ENCODE measurements around the gene SARDH.

Gene SARDH

DNA sequence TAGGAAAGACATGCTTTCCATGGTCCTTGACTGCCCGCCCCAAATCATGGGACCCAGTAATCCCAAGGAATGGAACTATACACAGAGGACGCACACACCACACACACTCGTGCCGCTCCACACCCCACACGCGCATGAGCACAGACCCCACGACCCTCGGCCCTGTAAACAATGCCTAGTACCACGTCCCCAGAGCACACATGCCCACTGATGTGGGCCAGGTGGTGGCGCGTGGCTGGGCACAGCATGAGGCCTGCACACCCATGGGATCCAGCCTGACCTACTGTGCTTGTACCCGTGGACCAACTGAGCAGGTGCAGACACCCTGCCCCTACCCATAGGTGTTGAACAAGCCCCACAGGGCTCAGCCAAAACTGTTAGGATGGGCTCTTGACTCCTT lies 101.2 kb downstream of the SARDH start:
- no peak for DNase-seq (ENCODE audit: low read depth in 2 of 2)
- TF ChIP-seq, protein P1, sequence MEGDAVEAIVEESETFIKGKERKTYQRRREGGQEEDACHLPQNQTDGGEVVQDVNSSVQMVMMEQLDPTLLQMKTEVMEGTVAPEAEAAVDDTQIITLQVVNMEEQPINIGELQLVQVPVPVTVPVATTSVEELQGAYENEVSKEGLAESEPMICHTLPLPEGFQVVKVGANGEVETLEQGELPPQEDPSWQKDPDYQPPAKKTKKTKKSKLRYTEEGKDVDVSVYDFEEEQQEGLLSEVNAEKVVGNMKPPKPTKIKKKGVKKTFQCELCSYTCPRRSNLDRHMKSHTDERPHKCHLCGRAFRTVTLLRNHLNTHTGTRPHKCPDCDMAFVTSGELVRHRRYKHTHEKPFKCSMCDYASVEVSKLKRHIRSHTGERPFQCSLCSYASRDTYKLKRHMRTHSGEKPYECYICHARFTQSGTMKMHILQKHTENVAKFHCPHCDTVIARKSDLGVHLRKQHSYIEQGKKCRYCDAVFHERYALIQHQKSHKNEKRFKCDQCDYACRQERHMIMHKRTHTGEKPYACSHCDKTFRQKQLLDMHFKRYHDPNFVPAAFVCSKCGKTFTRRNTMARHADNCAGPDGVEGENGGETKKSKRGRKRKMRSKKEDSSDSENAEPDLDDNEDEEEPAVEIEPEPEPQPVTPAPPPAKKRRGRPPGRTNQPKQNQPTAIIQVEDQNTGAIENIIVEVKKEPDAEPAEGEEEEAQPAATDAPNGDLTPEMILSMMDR (IDR thresholded peaks at IDR 0.05; ENCODE audit: low read depth, low read length), result no peak
- no peak overlapping the region for H3K4me3 ChIP-seq (replicated peaks in 1 of 2; ENCODE audit: low read depth in 2 of 2, low read length in 2 of 2)

DNA sequence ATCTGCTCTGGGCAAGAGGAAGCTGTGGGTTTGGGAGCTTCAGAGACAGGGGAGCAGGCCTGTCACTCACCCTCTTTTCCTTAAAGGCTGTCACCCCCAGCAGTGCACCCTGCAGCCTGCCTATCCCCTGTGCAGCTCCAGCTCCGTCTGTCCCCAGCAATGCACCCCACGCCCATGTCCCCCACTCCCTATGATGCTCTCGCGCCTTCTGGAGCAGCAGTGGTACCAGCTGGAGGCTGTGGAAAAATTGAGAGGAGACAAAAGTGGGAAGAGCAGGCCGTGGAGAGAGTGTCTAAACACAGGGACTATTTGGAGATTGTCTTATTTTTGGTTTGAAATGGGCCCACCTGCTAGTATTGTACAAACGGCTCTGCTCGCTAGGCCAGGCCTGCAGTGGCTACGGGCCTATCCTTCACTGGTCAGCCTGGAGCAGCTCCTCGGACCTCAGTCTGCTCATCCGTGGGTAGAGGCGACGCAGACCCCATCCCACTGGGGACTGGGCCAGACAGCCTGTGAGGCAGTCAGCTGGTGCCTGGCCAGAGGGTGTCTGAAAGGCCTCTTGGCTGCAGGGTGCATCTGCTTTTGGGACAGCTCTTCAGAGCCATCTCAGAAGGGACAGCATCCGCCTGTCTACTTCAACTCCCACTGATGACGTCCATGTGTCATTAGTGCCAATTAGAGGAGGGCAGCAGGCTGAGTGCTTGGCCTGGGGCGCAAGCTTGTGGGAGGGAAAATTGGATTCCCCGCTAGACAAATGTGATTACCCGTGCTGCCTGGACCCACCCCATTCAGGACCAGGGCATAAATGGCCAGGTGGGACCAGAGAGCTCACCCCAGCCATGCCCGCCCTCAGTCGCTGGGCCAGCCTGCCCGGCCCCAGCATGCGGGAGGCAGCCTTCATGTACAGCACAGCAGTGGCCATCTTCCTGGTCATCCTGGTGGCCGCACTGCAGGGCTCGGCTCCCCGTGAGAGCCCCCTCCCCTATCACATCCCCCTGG lies 102.3 kb downstream of the SARDH start, which contains the start of gene DBH:
Gene DBH, plus strand, starts transcription at position 831 of the 999 bp plus-strand sequence. Its CDS starts 9 bp downstream, at position 840.
- no peak for DNase-seq (ENCODE audit: low read depth in 2 of 2)
- no peak within 1 kb of the TSS for H3K4me3 ChIP-seq (replicated peaks in 1 of 2; ENCODE audit: low read depth in 2 of 2, low read length in 2 of 2)
- TF ChIP-seq, protein P1 (IDR thresholded peaks at IDR 0.05; ENCODE audit: low read depth, low read length), result no peak

DNA sequence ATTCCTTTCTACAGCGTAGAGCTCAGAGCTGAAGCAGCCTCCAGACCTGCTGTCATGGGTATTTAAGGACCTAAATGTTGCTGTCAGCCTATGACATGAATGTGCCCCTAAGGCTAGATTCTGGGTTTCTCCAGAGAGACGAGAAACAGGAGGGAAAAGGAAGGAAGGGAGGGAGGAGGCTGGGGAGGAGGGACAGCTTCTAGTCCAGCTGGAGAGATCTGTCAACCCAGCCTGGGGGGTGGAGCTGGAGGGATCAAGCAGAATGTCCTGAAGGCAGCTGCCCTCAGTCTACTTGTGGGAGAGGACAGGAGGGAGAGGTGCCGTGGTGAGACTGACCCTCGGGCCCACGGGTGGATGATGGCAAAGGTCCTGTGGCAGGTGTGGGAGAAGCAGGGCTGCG lies 103.1 kb downstream of the SARDH start:
- TF ChIP-seq, protein P1 (IDR thresholded peaks at IDR 0.05; ENCODE audit: low read depth, low read length), result no peak
- DNase-seq (ENCODE audit: low read depth in 2 of 2), result no peak
- no peak overlapping the region for H3K4me3 ChIP-seq (replicated peaks in 1 of 2; ENCODE audit: low read depth in 2 of 2, low read length in 2 of 2)

DNA sequence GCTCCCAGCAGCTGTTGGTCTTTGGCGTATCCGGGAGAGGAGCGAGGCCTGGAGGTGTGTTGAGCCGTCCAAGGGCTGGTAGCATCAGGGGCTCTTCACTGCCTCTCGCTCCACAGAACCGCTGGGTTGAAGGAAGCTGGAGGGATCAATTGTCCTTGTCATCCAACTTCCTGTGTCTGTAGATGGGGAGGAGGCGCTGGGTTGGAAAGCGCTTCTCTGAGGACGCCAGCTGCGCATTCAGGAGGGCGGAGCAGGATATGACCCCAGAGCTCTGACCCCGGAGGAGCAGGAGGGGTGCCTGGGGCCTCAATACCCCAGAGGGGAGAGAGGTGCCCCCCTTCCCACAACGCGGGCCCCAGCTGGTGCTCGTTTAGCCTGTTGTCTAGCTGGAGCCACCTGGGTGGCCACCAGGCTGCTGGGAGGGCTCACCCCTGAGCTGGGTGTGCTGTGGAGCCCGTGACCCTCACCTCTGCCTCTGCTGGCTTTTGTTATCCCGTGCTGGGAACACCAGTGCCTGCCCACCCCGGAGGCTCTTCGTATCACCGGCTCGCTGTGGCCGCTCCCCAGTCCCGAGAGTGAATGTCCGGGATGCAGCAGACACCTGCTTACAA lies 104.0 kb downstream of the SARDH start:
- no peak for DNase-seq (ENCODE audit: low read depth in 2 of 2)
- no peak overlapping the region for H3K4me3 ChIP-seq (replicated peaks in 1 of 2; ENCODE audit: low read depth in 2 of 2, low read length in 2 of 2)
- TF ChIP-seq, protein P1 (IDR thresholded peaks at IDR 0.05; ENCODE audit: low read depth, low read length), result no peak

DNA sequence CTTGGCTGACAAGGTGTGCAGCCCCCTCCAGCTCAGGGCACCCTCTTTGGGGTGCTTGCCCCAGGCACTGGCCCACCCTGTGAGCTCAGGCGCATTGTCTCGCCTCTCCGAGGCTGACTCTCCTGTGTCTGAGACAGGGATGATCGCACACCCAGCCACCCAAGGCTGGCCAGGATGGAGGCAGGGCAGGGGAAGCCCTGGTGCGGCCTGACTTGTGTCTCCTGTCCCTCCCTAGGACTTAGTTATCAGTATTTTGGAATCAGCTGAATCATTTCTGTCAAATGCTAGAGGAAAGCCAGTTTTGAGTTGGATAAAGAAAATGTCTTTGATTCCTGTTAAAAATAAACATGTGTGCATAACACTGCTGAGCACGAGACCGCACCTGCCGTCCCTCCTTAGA lies 104.5 kb downstream of the SARDH start:
- no peak overlapping the region for H3K4me3 ChIP-seq (replicated peaks in 1 of 2; ENCODE audit: low read depth in 2 of 2, low read length in 2 of 2)
- DNase-seq (ENCODE audit: low read depth in 2 of 2), result no peak
- TF ChIP-seq, protein P1 (IDR thresholded peaks at IDR 0.05; ENCODE audit: low read depth, low read length), result no peak

DNA sequence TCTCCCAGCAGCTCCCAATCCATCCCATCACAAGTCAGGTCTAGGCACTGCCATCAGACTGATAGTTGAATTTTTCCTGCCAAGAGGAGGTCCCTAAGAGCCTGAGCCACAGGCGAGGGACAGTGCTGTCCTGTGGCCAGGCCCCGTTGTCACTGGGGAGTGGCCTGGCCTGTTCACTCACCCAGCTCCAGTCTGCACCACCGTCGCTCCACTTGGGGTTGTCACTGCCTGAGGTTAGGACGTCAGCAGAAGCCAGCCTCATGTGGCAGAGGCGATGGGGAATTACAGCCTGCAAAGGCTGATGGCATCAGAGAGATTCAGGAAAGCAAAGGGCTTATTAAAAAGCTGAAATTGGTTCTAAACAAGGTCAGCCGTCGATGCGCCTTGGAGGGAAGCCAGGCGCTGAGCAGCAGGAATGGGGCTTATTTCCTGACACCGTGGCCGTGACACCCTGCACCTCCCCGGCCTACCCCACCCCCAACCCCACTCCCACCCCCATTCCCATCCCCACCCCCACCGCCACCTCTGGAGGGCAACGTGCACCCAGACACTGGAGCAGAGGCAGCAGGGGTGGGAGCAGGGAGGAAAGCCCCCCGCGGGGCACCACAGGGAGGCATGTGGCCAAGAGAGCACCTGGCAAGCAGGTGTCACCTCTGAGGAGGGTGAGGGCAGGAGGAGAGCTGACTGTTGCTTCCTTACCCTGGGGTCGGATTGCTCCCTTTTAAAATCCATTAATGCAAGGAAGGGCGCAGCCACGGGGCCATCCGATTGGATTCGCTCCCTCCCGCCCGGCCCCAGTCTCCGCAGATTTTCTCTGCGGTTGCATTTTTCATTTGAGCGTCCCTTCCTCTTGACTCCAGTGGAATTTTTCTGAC lies 105.1 kb downstream of the SARDH start:
- TF ChIP-seq, protein P1 (IDR thresholded peaks at IDR 0.05; ENCODE audit: low read depth, low read length), result no peak
- no peak for DNase-seq (ENCODE audit: low read depth in 2 of 2)
- H3K4me3 ChIP-seq (replicated peaks in 1 of 2; ENCODE audit: low read depth in 2 of 2, low read length in 2 of 2), result no peak overlapping the region
